C4-2B (cell line): ENCODE results near the gene CMTM2.

Experiments used
- CTCF ChIP-seq: fragments of 450-650 bp; conservative IDR thresholded peaks from 2 replicates; pipeline ENCODE4 v1.5.1; 2017; ENCODE audit warnings: mild to moderate bottlenecking
- ZFX ChIP-seq: fragments of 450-650 bp; IDR thresholded peaks from 2 replicates; pipeline ENCODE4 v1.6.1; 2017

DNA sequence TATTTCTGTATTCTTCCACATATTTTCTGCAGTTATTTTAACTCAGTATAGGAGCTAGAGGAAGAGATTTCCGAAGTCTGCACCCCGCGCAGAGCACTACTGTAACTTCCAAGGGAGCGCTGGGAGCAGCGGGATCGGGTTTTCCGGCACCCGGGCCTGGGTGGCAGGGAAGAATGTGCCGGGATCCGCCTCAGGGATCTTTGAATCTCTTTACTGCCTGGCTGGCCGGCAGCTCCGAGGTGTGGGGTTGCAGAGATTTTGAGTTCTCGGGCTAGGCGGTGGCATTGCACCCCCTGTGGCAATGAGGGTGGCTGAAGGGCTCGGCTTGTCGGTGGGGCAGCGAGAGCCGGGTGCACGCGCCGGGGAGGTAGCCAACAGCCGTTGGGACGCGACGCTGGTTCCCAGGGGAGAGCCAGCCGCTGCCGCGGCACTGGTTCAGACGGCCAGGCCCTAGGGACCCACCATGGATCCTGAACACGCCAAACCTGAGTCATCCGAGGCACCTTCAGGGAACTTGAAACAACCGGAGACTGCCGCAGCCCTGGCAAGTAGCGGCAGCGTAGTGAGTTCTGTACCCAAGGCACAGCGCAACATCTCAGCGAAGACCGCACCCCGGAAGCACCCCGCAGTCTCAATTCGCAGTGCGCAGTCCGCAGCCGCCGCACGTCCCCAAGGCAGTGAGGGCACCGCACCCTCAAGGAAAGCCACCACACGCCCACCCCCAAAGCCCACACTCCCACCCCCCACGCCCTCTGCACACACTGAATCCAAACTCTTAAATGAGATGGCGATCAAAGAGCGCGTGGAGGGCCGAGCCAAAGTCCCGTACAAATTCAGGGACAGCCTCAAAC is 13.0 kb upstream of the CMTM2 start, which contains the start of gene CMTM1:
- TF ChIP-seq CTCF (no peak), ZFX (no peak)
